HG02938 (cell line): ENCODE data around the gene MEIS2.
A peak's percentile ranks its signal among the peaks of the same experiment; 100 is the strongest.

Experiments used
- ATAC-seq: cut with Tn5 transposase; IDR thresholded peaks from one replicate; pipeline ENCODE4 v1.9.1; 2021; ENCODE audit warnings: mild to moderate bottlenecking, moderate library complexity; ENCODE audit not compliant: unreplicated experiment

Gene MEIS2

GRCh38 chr15:37100109-37100965 lies at the start of gene MEIS2:
TSS of gene MEIS2 (minus strand) at chr15:37100549. CDS start at chr15:37099466, 1,083 bp downstream.
- ATAC-seq, result peak; percentile 30

GRCh38 chr15:37149146-37149545 lies 48.8 kb upstream of the MEIS2 start:
- ATAC-seq, result no peak

GRCh38 chr15:37148714-37149113 lies 48.4 kb upstream of the MEIS2 start:
- ATAC-seq, result no peak

DNA sequence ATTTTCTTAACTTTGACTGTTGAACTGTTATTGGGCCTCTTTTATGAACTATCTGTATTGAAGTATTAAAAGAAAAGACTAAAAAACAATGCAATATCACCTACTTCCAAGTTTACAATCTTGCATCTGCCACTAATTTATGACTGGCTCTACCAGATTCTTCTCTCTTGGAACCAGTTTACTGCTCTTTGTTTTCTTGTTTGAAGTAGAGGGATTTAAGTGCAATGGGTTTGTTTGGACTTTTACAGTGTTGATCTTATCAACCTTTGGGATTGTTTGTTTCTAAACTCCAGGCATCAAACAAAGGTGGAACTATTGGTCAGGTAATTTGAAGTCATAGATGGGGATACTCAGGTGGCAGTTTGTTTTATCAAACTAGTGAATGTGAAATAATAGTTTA lies 43.0 kb upstream of the MEIS2 start:
- ATAC-seq, result no peak

- ATAC-seq, result no peak
Measured at GRCh38 chr15:37142371-37142770, 42.0 kb upstream of the MEIS2 start.

DNA sequence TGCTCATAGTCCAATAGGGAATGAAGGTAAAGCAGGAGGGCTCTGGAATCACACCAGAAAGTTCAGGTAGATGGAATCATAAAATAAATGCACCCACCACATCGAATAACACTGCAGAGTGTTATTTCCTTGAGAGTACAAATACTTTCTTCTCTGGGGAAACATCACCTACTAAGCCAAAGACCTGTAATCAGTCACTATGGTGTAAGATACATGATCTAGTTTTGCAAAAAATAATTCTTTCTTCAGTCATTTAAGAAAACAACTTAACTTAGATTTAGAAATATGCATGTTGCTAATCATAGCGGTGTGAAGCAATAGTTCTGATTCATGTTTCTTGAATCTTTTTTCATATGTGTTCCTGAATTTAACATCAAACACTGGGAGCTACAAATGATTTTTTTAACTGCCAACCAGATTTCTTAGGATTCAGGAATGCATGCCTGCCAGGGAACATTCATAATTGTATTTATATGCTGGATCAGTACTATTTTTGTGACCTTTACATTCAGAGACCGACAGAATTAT lies 40.2 kb upstream of the MEIS2 start:
- no peak for ATAC-seq

GRCh38 chr15:37138591-37139215 lies 38.4 kb upstream of the MEIS2 start:
- ATAC-seq, result no peak

- no peak for ATAC-seq
Measured at GRCh38 chr15:37137221-37137620, 36.9 kb upstream of the MEIS2 start.

GRCh38 chr15:37136666-37137065 lies 36.3 kb upstream of the MEIS2 start:
- no peak for ATAC-seq

- ATAC-seq, result peak; percentile 94
Measured at GRCh38 chr15:37135225-37135624, 34.9 kb upstream of the MEIS2 start.

- no peak for ATAC-seq
Measured at GRCh38 chr15:37134699-37135131, 34.4 kb upstream of the MEIS2 start.

GRCh38 chr15:37134244-37134643 lies 33.9 kb upstream of the MEIS2 start:
- ATAC-seq, result no peak

DNA sequence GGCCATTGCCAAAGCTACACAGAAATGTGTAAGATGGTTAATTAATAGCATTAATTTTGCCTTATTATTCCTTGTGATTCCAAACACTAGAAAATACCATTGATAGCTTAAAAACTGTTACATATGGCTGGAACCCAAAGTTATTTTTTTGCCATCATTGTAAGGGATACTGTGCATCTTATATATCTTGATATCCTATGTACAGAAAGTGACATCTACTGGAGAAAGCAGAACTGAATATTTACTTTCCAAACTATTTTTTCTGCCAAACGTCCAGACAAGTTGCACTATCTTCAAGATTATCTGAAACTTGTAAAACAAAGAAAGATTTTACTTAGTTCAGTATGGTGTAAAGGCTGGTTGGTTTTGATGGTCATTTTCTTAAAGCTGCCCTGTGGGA lies 33.3 kb upstream of the MEIS2 start:
- no peak for ATAC-seq

GRCh38 chr15:37132826-37133417 lies 32.6 kb upstream of the MEIS2 start:
- ATAC-seq, result no peak

GRCh38 chr15:37131621-37132020 lies 31.3 kb upstream of the MEIS2 start:
- no peak for ATAC-seq

- no peak for ATAC-seq
Measured at GRCh38 chr15:37130356-37130755, 30.0 kb upstream of the MEIS2 start.

DNA sequence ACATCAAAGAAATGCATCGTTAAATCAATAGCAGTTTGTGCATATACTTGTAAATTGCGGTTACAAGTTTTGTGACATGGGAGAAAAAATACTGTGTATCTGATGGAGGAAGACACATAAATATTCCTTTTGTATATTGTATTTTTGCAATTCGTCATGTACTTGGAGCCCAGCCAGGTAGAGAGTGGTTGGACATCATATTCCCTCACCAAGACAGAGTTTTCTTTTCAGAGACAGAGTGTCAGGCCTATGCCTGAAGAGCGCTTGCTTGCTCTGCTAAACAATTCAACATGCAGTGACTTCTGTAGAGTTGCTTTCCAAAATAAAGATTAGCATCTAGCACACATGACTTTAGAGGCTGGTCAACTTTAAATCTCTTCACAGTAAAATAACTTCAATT lies 24.8 kb upstream of the MEIS2 start:
- ATAC-seq, result no peak

GRCh38 chr15:37124331-37124730 lies 24.0 kb upstream of the MEIS2 start:
- no peak for ATAC-seq

DNA sequence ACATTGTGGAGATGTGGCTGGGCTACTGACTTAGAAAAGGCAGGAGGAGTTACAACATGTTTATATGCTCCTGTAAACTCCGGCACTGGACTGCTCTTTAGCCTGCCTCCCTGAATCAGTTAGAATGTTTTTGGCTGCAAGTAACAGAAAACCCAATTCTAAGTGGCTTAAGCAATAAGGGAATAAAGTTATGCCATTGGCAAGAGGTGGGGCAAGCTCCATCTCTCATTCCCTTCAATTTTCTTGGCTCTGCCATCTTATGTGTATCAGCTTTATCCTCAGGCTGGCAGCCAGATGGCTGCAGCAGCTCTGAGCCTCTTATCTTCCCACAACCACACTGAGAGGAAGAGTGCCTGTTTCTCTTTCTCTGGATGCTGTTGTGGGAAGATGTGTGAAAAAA lies 22.4 kb upstream of the MEIS2 start:
- no peak for ATAC-seq

GRCh38 chr15:37121492-37121891 lies 21.1 kb upstream of the MEIS2 start:
- no peak for ATAC-seq

DNA sequence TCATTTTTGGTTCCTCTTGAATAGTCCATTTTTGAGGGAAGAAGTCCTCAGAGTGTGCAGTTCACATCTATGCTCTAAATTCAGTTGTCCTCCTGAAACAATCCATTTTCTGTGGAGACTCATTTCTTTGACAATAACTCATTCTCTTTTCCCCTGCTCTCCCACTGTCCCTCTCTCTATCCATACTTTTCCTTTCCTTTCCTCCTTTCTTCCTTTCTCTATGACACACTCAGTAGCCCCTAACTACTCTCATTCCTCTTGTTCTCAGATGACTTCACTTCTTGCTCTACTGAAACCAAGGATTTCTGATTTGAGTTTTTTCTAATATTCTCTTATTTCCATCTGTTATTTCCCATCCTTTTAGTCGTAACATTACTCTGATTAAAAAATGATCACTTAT lies 16.7 kb upstream of the MEIS2 start:
- no peak for ATAC-seq

DNA sequence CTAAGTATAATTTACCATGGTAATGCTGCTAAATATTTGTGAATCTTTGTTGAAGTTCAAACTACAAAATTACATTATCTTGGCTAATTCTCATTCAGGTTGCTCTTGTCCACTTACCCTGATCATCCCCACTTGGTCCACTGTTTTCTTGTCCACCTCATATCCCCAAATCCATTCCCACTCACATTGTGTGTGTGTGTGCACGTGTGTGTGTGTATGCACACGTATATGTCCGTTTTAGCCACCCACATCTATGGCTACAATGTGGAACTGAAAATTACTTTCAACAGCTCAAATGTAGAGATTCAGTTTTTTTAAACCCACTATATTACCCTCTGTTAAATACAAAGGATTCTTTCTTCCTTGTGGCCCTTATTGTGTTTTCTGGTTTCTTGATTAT lies 15.2 kb upstream of the MEIS2 start:
- ATAC-seq, result no peak
